Glutamatergic neuron (in vitro differentiated cells): ENCODE results near the gene CBR3. TPM values are rescaled to one million over a fixed set of nuclear protein-coding genes. Genes with fewer than 3 reads are reported as not detected.

Experiments
- DNase-seq: peaks from one replicate; pipeline ENCODE4 v3.0.0; 2022
- H3K27ac Mint-ChIP-seq: one replicate; pipeline ENCODE4 v1.8.0; 2020; ENCODE audit warnings: mild to moderate bottlenecking, mixed read lengths, inconsistent platforms; ENCODE audit not compliant: unreplicated experiment
- H3K27me3 Mint-ChIP-seq: one replicate; pipeline ENCODE4 v1.8.0; 2020; ENCODE audit warnings: mild to moderate bottlenecking, moderate library complexity, mixed read lengths, inconsistent platforms; ENCODE audit not compliant: unreplicated experiment
- H3K36me3 Mint-ChIP-seq: one replicate; pipeline ENCODE4 v1.8.0; 2020; ENCODE audit warnings: mild to moderate bottlenecking, mixed read lengths, inconsistent platforms; ENCODE audit not compliant: unreplicated experiment
- H3K4me1 Mint-ChIP-seq: one replicate; pipeline ENCODE4 v1.8.0; 2020; ENCODE audit warnings: mild to moderate bottlenecking, low read depth, mixed read lengths, inconsistent platforms; ENCODE audit not compliant: unreplicated experiment
- H3K4me3 Mint-ChIP-seq: one replicate; pipeline ENCODE4 v1.8.0; 2020; ENCODE audit warnings: mild to moderate bottlenecking, mixed read lengths, inconsistent platforms; ENCODE audit not compliant: unreplicated experiment
- H3K9me3 Mint-ChIP-seq: one replicate; pipeline ENCODE4 v1.8.0; 2020; ENCODE audit warnings: mild to moderate bottlenecking, moderate library complexity, mixed read lengths, inconsistent platforms; ENCODE audit not compliant: unreplicated experiment
- total RNA-seq: library from RNA; stranded (reverse); fragmentation: NEBNext Ultra II Directional; extraction: Animal tissue kit (Norgen Biotek cat#: 25700); gene quantifications from one replicate; pipeline ENCODE4 v1.2.1, GENCODE V29; 2021; ENCODE audit not compliant: unreplicated experiment
- TF ChIP-seq, protein P1 (sequence below): fragments of 200-600 bp; sonication (generic); IDR thresholded peaks from one replicate; pipeline ENCODE4 v1.5.0; 2021; ENCODE audit not compliant: partially characterized antibody, unreplicated experiment

Gene CBR3
- total RNA-seq, 1 donor from 2014 or later: not detected

- Mint-ChIP-seq H3K27me3 (peaks cover 3% of the 10 kb centered on the region), H3K9me3 (no peaks in the 10 kb centered on the region), H3K27ac (no peak overlapping the region), H3K4me3 (no peak overlapping the region), H3K36me3 (no peaks in the 10 kb centered on the region), H3K4me1 (no peaks in the 10 kb centered on the region)
- TF ChIP-seq, protein P1, sequence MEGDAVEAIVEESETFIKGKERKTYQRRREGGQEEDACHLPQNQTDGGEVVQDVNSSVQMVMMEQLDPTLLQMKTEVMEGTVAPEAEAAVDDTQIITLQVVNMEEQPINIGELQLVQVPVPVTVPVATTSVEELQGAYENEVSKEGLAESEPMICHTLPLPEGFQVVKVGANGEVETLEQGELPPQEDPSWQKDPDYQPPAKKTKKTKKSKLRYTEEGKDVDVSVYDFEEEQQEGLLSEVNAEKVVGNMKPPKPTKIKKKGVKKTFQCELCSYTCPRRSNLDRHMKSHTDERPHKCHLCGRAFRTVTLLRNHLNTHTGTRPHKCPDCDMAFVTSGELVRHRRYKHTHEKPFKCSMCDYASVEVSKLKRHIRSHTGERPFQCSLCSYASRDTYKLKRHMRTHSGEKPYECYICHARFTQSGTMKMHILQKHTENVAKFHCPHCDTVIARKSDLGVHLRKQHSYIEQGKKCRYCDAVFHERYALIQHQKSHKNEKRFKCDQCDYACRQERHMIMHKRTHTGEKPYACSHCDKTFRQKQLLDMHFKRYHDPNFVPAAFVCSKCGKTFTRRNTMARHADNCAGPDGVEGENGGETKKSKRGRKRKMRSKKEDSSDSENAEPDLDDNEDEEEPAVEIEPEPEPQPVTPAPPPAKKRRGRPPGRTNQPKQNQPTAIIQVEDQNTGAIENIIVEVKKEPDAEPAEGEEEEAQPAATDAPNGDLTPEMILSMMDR: no peak
- no peak for DNase-seq
These were observed 54.1 kb downstream of the CBR3 start for GRCh38 chr21:36188937-36189336.

DNA sequence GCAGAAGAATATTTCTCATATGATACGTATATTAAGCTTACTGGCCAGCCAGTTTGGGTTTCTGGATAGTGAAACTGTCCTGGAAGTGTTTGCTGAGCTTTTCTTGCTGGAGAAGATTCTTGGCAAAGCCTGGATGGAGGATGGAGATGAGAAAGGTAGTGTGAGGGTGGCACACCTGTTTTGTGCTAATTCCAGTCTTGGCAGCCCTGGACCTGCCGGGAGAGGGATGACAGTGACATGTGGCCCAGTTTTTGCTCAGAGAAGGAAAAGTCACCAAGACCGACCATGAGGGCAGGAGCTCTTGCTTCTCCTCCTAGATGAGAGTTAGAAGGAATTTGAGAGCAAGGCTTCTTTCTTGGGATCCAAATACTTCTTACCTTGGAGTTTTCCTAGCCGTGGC lies 55.9 kb downstream of the CBR3 start:
- H3K27me3 Mint-ChIP-seq: peaks cover 3% of the 10 kb centered on the region
- H3K4me3 Mint-ChIP-seq: no peak overlapping the region
- no peaks in the 10 kb centered on the region for H3K36me3 Mint-ChIP-seq
- TF ChIP-seq, protein P1: no peak
- peaks cover 1% of the 10 kb centered on the region for H3K4me1 Mint-ChIP-seq
- no peak overlapping the region for H3K27ac Mint-ChIP-seq
- no peak for DNase-seq
- no peaks in the 10 kb centered on the region for H3K9me3 Mint-ChIP-seq

- TF ChIP-seq, protein P1: no peak
- Mint-ChIP-seq H3K4me3 (no peak overlapping the region), H3K4me1 (peaks cover 2% of the 10 kb centered on the region), H3K27me3 (peaks cover 2% of the 10 kb centered on the region), H3K9me3 (no peaks in the 10 kb centered on the region), H3K27ac (no peak overlapping the region), H3K36me3 (no peaks in the 10 kb centered on the region)
- no peak for DNase-seq
These were observed 58.3 kb downstream of the CBR3 start for GRCh38 chr21:36193200-36193599.

- H3K27ac Mint-ChIP-seq: no peak overlapping the region
- no peak overlapping the region for H3K4me3 Mint-ChIP-seq
- TF ChIP-seq, protein P1: no peak
- H3K36me3 Mint-ChIP-seq: peaks cover 5% of the 10 kb centered on the region
- H3K9me3 Mint-ChIP-seq: no peaks in the 10 kb centered on the region
- no peaks in the 10 kb centered on the region for H3K27me3 Mint-ChIP-seq
- DNase-seq: no peak
- H3K4me1 Mint-ChIP-seq: peaks cover 2% of the 10 kb centered on the region
These were observed 59.1 kb downstream of the CBR3 start for GRCh38 chr21:36194024-36194423.

DNA sequence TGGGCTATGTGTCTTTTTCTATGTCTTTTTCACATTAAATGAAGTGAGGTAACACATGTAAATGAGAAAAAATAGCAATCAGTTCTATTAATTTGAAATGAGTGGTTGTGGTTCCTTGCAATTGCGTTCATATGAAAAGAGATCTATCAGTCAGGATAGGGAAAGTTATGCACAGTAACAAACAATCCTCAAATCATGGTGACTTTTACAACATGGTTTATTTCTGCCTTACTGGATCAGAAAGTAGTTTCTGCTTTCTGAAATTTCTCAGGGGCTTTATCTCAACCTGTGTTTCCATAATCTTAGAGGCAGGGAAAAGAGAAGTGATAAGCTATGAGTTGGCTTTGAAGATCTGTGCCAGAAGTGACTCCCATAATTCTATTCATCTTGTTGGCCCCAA lies 60.7 kb downstream of the CBR3 start:
- no peak for DNase-seq
- H3K36me3 Mint-ChIP-seq: peaks cover 11% of the 10 kb centered on the region
- no peak overlapping the region for H3K27ac Mint-ChIP-seq
- no peaks in the 10 kb centered on the region for H3K27me3 Mint-ChIP-seq
- TF ChIP-seq, protein P1: no peak
- H3K4me1 Mint-ChIP-seq: peaks cover 2% of the 10 kb centered on the region
- H3K4me3 Mint-ChIP-seq: no peak overlapping the region
- H3K9me3 Mint-ChIP-seq: no peaks in the 10 kb centered on the region

Other genes starting within 250 kb of the CBR3 start
- gene SETD4, start 74.6 kb upstream of the CBR3 start, total RNA-seq: 21.3 TPM
- gene CBR1, start 65.1 kb upstream of the CBR3 start, total RNA-seq: 18.2 TPM
- 37.8 TPM for gene DOP1B, start 21.7 kb downstream of the CBR3 start, total RNA-seq
- 34.7 TPM for gene MORC3, start 185.1 kb downstream of the CBR3 start, total RNA-seq